T-helper 22 cell (primary cell): Measurements from ENCODE around the gene TGFB2.

ENCODE experiments used
- DNase-seq: peaks from one replicate; pipeline ENCODE4 v3.0.0-alpha.2; 2020; ENCODE audit warnings: low read depth

Gene TGFB2

GRCh38 chr1:218488986-218489385 lies 143.8 kb downstream of the TGFB2 start:
- no peak for DNase-seq

GRCh38 chr1:218490406-218490922 lies 145.3 kb downstream of the TGFB2 start:
- no peak for DNase-seq

- DNase-seq = no peak
These were observed 147.7 kb downstream of the TGFB2 start for GRCh38 chr1:218492874-218493273.

GRCh38 chr1:218493986-218494385 lies 148.8 kb downstream of the TGFB2 start:
- no peak for DNase-seq
